ENCODE measurements around the gene NEK11.
"Not testable (repeated sequence)": the region's sequence is repeated elsewhere in the genome, so short reads cannot be mapped to it uniquely, and the experiment has no call there.

NEK11 gene

DNA sequence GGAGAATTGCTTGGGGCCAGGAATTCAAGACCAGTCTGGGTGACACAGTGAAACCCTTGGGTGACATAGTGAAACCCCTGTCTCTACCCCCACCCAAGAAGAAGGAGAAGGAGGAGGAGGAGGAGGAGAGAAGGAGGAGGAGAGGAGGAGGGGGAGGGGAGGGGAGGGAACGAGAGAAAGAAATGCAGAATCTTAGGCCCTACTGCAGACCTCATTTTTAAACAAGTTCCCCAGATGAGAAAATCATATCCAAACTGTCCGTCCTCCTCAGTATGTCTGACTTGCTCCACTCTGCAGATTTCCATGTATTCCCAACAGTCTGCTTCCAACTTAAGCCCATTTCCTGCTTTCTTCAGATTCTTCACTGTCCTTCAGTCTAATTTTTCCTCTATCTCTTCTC, 291.0 kb downstream of the NEK11 start:
- DNase-seq: no peak

GRCh38 chr3:131323014-131323413, 296.3 kb downstream of the NEK11 start:
- no peak for DNase-seq

DNA sequence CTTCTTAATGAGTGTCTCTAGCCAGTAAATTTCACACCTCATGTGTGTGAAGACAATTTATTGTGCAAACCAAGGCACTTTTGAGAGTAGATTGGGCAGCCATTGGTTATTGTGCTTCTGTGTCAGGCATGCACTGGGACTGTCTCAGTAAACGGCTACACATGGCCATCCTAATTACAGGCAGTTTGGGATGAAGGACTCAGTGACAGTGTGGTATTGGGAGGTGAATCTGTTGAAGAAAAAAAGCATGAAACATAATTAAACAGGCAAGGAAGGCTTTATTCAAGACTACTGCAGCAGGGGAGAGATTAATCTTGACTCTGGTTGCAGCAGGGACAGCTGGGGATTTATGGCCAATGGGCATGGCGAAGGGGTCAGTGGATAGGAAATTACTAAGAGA, 297.1 kb downstream of the NEK11 start:
- DNase-seq: no peak

DNA sequence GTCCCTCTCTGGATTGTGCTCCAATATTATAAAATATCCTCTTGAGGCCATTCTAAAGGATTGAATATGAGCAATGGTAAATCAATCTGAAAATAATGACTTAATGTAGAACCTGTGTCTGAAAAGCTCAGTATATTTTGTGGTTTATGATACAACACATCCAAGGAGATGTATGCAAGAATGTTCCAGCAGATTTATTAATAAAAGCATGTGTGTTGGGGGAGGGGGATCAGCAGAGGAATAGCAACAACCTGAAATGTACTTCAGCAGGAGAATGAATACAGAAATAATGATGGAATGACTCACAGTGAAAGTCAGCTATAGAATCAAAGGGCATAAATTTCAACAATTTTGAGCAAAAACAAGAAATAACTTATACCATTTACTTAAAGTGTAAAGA, 298.2 kb downstream of the NEK11 start:
- no peak for DNase-seq

DNA sequence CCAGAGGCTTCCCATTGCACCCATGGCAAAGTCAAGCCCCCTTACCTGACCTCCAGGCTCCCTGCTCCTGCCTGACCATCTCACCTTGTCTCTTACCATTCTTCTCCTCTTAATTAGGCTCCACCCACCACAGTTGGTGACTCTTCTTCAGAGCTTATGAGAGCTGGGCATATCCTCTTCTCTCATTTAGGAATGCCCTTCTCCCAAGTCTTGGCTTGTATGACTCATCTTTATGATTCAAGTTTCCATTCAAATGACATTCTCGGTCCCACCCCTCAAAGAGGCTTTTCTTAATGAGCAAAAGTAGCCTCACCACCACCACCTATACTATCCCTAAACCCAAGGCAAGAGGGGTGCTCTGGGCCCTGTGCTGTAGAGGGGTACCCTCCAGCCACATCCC, 299.6 kb downstream of the NEK11 start:
- DNase-seq: no peak

DNA sequence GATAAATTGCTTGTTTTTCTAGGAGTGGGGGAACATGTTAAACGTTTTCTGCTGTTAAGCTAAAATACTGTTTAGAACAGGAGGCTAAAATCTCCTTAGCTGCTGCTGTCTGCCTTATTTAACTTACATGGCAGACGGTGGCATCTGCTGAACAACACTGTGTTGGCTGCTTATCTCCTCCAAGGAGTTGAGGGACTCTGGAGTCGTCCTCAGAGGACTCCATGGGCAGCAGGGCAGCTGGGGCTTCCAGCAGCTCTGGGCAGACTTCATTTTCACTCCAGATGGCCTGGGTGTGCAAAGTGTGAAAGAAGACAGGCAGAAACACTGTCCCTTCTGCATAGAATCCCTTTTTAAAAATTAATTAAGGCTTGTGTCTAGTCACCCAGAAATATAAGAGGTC, 302.0 kb downstream of the NEK11 start:
- DNase-seq: no peak

DNA sequence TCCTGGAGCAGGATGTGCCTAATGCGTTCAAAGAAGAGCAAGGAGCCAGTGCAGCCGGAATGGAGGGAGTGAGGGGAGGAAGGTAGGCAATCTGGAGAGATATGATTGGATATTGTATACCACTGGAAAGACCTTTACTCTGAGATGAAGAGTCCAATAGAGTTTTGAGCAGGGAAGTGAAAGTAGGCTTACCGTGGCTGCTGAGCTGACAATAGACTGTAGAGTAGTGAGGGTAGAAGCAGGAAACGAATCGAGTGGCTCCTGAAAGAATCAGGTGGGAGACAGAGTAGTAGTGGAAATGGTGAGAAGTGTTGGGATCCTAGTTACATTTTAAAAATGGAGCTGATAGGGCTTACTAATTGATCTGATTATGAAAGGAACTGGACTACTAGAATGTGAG, 303.1 kb downstream of the NEK11 start:
- no peak for DNase-seq

DNA sequence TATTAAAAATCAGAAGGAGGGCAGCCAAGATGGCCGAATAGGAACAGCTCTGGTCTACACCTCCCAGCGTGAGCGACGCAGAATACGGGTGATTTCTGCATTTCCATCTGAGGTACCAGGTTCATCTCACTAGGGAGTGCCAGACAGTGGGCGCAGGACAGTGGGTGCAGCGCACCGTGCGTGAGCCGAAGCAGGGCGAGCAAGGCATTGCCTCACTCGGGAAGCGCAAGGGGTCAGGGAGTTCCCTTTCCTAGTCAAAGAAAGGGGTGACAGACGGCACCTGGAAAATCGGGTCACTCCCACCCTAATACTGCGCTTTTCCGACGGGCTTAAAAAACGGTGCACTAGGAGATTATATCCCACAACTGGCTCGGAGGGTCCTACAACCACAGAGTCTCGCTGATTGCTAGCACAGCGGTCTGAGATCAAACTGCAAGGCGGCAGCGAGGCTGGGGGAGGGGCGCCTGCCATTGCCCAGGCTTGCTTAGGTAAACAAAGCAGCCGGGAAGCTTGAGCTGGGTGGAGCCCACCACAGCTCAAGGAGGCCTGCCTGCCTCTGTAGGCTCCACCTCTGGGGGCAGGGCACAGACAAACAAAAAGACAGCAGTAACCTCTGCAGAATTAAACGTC, 304.9 kb downstream of the NEK11 start:
- DNase-seq: not testable (repeated sequence)

- no peak for DNase-seq
Measured at GRCh38 chr3:131338948-131339640, 312.4 kb downstream of the NEK11 start.

- DNase-seq: no peak
Measured at GRCh38 chr3:131341761-131342160, 315.1 kb downstream of the NEK11 start.

DNA sequence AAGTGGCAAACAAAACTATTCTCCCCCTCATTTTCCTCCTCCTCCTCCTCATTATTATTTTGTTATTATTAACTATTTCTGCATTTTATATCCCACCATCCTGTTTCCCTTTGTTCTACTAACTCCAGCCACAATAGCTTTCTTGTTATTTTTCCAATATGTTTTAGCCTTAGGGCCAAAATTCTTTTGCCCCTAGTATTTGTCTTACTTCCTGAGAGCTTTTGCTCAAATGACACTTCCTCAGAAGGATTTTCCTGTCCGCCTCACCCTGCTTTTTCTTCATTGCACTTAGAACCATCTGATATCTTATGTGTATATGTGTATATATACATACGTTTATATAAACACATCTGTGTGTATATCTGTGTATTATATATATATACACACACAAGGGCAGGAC, 322.2 kb downstream of the NEK11 start:
- no peak for DNase-seq

DNA sequence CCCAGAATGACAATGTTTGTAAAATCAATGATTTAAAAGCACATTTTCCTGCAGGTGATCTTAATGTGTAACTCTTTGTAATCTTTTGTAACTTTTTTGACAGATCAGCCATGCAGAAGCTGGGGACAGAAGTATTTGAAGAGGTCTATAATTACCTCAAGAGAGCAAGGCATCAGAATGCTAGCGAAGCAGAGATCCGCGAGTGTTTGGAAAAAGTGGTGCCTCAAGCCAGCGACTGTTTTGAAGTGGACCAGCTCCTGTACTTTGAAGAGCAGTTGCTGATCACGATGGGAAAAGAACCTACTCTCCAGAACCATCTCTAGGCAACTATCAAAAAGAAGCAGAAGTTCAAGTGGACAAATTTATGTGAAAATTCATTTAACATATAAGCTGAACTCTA, 322.8 kb downstream of the NEK11 start:
- DNase-seq: peak; percentile 54

GRCh38 chr3:131349946-131350347, 323.3 kb downstream of the NEK11 start:
- DNase-seq: no peak

- no peak for DNase-seq
Measured at GRCh38 chr3:131350506-131350905, 323.8 kb downstream of the NEK11 start.

DNA sequence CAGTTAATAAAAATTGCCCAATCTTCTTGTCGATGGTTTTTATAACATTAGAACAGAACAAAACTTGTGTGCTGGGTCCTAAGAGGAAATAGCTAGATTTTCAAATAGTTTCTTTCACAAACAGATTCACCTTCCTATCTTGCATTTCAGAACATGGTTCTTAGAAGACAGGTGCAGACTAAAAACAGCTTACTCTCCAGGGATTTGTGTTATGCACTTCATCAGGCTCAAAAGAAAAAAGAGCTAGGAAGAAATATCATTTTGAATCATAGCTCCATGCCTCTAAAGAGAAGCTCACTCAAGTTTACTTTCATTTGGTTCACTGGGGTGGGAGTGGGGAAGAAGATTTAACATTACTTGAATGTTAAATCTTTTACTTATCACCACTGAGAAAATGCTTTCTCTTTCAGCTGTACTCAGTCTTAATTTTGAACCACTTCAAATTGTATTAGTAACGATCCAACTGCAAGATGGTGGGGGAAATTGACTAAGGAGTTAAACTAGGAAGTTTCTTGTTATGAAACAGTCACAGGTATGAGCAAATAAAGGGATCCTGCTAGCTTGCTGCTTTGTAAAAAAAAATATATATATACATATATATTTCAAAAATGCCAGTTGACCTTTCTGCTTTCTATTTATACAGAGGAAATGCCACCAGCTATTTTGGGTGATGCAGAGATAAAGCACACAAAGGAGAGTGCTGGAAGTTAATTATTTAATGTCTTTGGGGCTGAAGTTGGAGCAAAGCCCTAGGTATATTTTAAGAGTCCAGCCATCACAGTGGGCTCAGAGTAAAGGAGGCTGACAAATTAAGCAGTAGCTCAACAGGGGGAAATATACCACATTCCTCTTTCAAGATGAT, 326.6 kb downstream of the NEK11 start:
- no peak for DNase-seq

- no peak for DNase-seq
Measured at GRCh38 chr3:131353986-131354385, 327.3 kb downstream of the NEK11 start.

DNA sequence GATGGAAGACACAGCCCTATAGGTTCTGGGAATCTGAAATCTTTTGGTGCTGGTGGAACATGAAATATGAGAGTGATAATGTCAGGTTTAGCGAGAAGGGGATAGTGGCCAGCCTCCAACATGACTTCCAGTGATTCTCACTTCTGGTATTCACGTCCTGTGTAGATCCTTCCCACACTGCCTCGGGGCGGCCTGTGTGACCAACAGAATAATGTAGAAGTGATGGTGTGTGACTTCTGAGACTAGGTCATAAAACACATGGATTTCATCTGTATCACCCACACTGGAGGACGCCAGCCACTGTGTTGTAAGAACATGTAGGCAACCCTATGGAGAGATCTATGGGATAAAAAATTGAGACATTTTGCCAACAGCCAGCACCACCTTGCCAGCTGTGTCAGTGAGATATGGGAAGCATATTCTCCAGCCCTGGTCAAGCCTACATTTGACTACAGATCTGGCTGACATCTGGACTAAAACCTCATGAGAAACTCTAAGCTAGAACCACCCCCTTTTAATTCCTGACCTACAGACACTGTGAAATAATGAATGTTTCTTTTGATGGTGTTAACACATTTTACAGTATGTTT, 329.4 kb downstream of the NEK11 start:
- DNase-seq: no peak

DNA sequence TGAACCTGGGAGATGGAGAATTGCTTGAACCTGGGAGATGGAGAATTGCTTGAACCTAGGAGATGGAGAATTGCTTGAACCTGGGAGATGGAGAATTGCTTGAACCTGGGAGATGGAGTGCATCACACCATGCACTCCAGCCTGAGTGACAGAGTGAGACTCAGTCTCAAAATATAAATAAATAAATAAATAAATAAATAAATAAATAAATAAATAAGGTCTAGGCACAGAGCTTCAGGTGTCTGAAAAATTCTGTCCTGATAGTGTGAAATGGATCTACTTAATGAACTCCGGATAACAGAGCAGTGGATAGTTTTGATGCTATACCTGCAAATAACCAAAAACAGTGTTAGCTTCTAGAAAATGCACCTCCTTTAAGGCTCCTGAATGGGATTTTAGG, 330.6 kb downstream of the NEK11 start:
- no peak for DNase-seq

DNA sequence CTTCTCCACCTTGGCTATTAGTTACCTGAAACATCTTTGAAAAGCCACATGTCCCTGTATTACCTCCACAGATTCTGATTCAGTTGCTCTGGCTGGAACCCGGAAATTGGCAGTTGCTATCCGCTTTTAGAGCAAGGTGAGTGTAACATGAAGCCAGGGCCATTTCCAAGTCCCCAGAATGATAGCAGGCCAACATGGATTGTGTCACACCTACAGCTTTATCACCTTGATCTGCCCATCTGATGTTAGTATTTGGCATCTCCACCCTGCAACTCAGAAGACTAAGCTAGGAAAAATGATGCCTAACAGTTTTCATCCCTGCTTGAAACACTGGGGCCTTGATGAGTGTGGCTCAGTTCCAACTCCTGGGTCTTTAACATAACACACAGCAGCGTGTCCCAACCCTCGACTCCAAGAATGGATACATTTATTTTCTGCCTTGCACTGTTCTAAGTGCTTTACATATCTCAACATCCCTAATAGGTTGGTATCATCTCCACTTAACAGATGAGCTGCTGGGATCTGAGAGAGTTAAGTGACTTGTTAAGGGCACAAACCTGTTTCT, 333.6 kb downstream of the NEK11 start:
- DNase-seq: no peak

- peak; percentile 48 for DNase-seq
Measured at GRCh38 chr3:131361066-131361463, 334.4 kb downstream of the NEK11 start.

DNA sequence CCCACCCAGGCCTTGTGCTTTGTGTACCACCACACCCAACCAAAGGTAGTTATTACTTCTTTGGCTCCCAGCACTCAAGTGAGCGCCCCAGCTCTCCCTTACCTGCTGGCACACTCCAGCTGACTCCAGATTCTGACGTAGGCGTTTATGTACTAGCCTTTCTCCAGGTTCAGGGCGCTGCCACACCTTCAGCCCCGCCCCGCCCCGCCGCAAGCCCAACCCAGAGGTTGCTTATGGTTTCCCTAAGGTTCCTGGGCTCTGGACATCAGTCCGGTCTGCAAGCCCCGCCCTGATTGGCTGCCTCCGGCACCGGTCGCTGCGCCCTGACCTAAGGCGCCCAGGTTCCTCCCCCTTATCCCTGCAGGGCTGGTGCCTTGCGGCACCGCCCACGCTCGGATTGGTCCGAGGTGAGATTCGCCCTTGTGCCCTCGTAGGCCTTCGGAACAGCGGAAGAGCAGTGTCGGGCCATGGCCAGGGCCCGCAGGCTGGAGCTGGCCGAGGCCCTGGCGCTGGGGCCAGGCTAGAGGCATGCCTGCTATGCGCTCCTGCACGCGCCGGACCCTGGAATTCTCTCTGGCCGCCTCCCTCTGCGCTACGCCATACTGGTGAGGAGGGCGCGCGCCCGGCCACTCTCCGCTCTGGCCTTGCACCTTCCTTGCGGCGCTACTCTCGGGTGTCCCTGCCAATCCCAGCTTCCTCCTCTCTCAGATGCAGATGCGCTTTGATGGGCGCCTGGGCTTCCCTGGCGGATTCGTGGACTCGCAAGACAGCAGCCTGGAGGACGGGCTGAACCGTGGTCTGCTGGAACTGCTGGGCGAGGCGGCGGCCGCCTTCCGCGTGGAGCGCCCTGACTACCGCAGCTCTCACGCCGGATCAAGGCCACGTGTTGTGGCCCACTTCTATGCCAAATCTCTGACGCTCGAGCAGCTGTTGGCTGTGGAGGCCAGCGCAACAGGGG, 335.1 kb downstream of the NEK11 start:
- DNase-seq: peak; percentile 83

GRCh38 chr3:131363275-131363674, 336.6 kb downstream of the NEK11 start:
- no peak for DNase-seq
